Measurements from ENCODE around the gene CENPO.

Gene CENPO

GRCh38 chr2:24840962-24841945 is 48.0 kb downstream of the CENPO start:
- no peak for TF ChIP-seq CTCF (IDR thresholded peaks at IDR 0.05; ENCODE audit: low read depth, low read length, missing control alignments)
- H3K4me3 ChIP-seq (replicated peaks; ENCODE audit: low read depth, low read length) = no peak overlapping the region
- no peak for DNase-seq (ENCODE audit: extremely low read depth, low read depth)

- DNase-seq (ENCODE audit: extremely low read depth, low read depth) = no peak
- no peak for TF ChIP-seq CTCF (IDR thresholded peaks at IDR 0.05; ENCODE audit: low read depth, low read length, missing control alignments)
- H3K4me3 ChIP-seq (replicated peaks; ENCODE audit: low read depth, low read length) = no peak overlapping the region
Observed at GRCh38 chr2:24842081-24843050, 49.1 kb downstream of the CENPO start.

GRCh38 chr2:24843330-24843860 is 50.2 kb downstream of the CENPO start:
- DNase-seq (ENCODE audit: extremely low read depth, low read depth) = no peak
- no peak for TF ChIP-seq CTCF (IDR thresholded peaks at IDR 0.05; ENCODE audit: low read depth, low read length, missing control alignments)
- no peak overlapping the region for H3K4me3 ChIP-seq (replicated peaks; ENCODE audit: low read depth, low read length)

GRCh38 chr2:24844023-24844685 is 50.9 kb downstream of the CENPO start:
- no peak for TF ChIP-seq CTCF (IDR thresholded peaks at IDR 0.05; ENCODE audit: low read depth, low read length, missing control alignments)
- no peak for DNase-seq (ENCODE audit: extremely low read depth, low read depth)
- H3K4me3 ChIP-seq (replicated peaks; ENCODE audit: low read depth, low read length) = no peak overlapping the region

GRCh38 chr2:24845691-24846090 is 52.5 kb downstream of the CENPO start:
- no peak for TF ChIP-seq CTCF (IDR thresholded peaks at IDR 0.05; ENCODE audit: low read depth, low read length, missing control alignments)
- DNase-seq (ENCODE audit: extremely low read depth, low read depth) = no peak
- H3K4me3 ChIP-seq (replicated peaks; ENCODE audit: low read depth, low read length) = no peak overlapping the region

GRCh38 chr2:24850944-24851343 is 57.7 kb downstream of the CENPO start:
- no peak for DNase-seq (ENCODE audit: extremely low read depth, low read depth)
- no peak overlapping the region for H3K4me3 ChIP-seq (replicated peaks; ENCODE audit: low read depth, low read length)
- TF ChIP-seq CTCF (IDR thresholded peaks at IDR 0.05; ENCODE audit: low read depth, low read length, missing control alignments) = no peak

Measured in HFF-Myc (cell line).